ENCODE measurements around the gene MLKL. TPM values are rescaled to one million over a fixed set of nuclear protein-coding genes. Genes with fewer than 3 reads are reported as not detected.

MLKL gene
- total and polyA plus RNA-seq, 8 donors, result 3.6 to 12.4 (median 7.0) TPM

GRCh38 chr16:74745926-74746325 lies 45.3 kb upstream of the MLKL start:
- FAIRE-seq, result no peak
- intact Hi-C loops (cut with DNase I), result no loop called here
- no peak for ATAC-seq

GRCh38 chr16:74745109-74745615 lies 44.5 kb upstream of the MLKL start:
- no peak for TF ChIP-seq CTCF (IDR thresholded peaks at IDR 0.05)
- FAIRE-seq, result no peak
- no peak for ATAC-seq
- whole genome bisulfite sequencing, 2 donors, result 85 to 87% methylated on average over 10 of the region's 10 CpGs
- peaks cover 0 to 16% (median 15%) of the 10 kb centered on the region in 3 donors for H3K4me1 ChIP-seq
- no peaks in the 10 kb centered on the region for H3K9me3 ChIP-seq
- no peak overlapping the region for H3K4me3 ChIP-seq
- H3K27me3 ChIP-seq, result no peaks in the 10 kb centered on the region
- no peak for DNase-seq
- no peaks in the 10 kb centered on the region for H3K36me3 ChIP-seq
- intact Hi-C loops (cut with DNase I), result no loop called here
- H3K27ac ChIP-seq, result peak overlapping the region in 1 of 4 donors; percentile 93

More at GRCh38 chr16:74745926-74746325, 45.3 kb upstream of the MLKL start:
- no peaks in the 10 kb centered on the region for H3K27me3 ChIP-seq
- no peak overlapping the region for H3K27ac ChIP-seq
- H3K36me3 ChIP-seq, result no peaks in the 10 kb centered on the region
- no peak for DNase-seq
- WGBS, 2 donors, result 81 to 87% methylated on average over 7 of the region's 7 CpGs
- no peak overlapping the region for H3K4me3 ChIP-seq
- TF ChIP-seq CTCF (IDR thresholded peaks at IDR 0.05), result no peak
- no peaks in the 10 kb centered on the region for H3K9me3 ChIP-seq
- peaks cover 0 to 16% (median 12%) of the 10 kb centered on the region in 3 donors for H3K4me1 ChIP-seq

- H3K4me3 ChIP-seq, result no peak overlapping the region
- no peak for TF ChIP-seq CTCF (IDR thresholded peaks at IDR 0.05)
- no peak for ATAC-seq
- no peaks in the 10 kb centered on the region for H3K9me3 ChIP-seq
- H3K27ac ChIP-seq, result peak overlapping the region; percentile 79 to 93 (median 91)
- WGBS, 2 donors, result 93 to 97% methylated on average over 4 of the region's 4 CpGs
- peaks cover 0 to 16% (median 15%) of the 10 kb centered on the region in 3 donors for H3K4me1 ChIP-seq
- FAIRE-seq, result no peak
- H3K36me3 ChIP-seq, result no peaks in the 10 kb centered on the region
- intact Hi-C loops (cut with DNase I), result no loop called here
- no peaks in the 10 kb centered on the region for H3K27me3 ChIP-seq
- no peak for DNase-seq
Observed at GRCh38 chr16:74744566-74744965, 43.9 kb upstream of the MLKL start.

GRCh38 chr16:74743668-74744299 lies 43.1 kb upstream of the MLKL start:
- TF ChIP-seq CTCF (IDR thresholded peaks at IDR 0.05), result no peak
- H3K4me1 ChIP-seq, result peaks cover 0 to 16% (median 15%) of the 10 kb centered on the region in 3 donors
- ATAC-seq (peak; percentile 87 to 92 (median 90)), FAIRE-seq (no peak), DNase-seq (peak; percentile 83 to 97 (median 96))
- intact Hi-C loops (cut with DNase I), result no loop called here
- no peaks in the 10 kb centered on the region for H3K9me3 ChIP-seq
- H3K36me3 ChIP-seq, result no peaks in the 10 kb centered on the region
- WGBS, 2 donors, result 8 to 10% methylated on average over 15 of the region's 15 CpGs
- H3K4me3 ChIP-seq, result peak overlapping the region in 1 of 4 donors; percentile 19
- peak overlapping the region; percentile 79 to 93 (median 91) for H3K27ac ChIP-seq
- no peaks in the 10 kb centered on the region for H3K27me3 ChIP-seq

All from pancreas (tissue), 10 donors.